ENCODE results near the gene COX7A2L.
"Not testable (repeated sequence)": the region's sequence is repeated elsewhere in the genome, so short reads cannot be mapped to it uniquely, and the experiment has no call there.

The COX7A2L gene

DNA sequence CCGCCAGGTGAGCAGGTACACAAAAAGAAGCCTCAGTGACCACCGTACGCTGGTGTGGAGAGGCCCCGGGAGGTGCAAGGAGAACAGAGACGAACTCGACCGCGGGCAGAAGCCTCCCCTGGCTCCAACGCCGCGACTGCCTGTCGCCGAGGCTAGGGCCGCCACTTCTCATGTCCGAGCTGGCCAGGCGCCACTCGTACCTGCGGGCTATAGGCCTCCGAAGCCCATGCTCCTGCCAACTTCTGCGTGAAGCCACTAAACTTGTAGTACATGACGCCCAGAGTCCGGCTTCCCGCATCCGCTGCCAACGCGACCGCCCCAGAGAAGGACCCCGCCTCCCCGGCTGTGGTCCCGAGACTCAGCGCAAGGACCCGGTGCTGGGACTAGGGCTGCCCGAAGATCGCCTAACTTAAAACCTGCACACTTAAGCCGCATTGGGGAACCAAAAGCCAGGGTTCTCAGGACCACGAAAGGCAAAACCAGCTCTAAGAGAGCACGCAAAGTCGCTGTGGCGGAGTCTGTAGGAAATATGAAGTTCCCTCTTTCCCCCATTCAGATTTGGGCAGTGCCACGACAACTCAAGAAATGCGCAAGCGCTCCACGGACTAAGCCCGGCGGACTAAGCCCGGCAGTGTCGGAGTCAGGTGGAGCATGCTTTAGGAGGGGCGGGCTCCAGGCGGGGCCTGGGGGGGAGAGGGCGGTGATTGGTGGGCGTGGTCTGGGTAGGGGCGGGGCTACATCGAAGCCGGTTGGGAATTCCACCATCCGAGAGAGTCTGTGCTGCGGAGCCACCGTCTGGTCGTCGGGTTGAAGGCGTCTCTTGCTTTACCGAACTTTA is at the start of gene COX7A2L:
COX7A2L (minus strand) TSS at position 328 of the 838 bp plus-strand sequence; CDS start at position 272, 56 bp downstream.
- peak; percentile 93 for DNase-seq (ENCODE audit: low read depth)

DNA sequence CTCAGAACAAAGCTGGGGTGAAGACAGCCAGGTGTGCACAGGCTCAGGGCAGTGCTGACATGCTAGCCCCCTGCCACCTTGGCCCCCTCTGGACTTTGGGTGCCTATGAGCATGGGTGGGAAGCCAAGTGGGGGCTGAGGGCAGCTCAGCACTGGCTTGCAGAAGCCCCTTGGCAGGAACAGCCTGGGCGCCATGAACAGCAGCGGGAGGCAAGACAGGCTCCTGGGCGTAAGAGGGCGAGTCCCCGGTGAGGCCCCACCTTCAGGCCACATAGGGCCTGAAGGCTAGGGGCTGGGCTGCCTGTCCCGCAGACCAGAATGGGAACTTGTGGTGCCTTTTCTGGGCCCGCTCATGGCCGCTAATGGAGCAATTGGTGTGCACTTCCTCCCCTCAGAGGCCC is 47.0 kb upstream of the COX7A2L start:
- no peak for DNase-seq (ENCODE audit: low read depth)

- no peak for DNase-seq (ENCODE audit: low read depth)
Observed at GRCh38 chr2:42407476-42407875, 46.5 kb upstream of the COX7A2L start.

GRCh38 chr2:42404676-42405075 is 43.7 kb upstream of the COX7A2L start:
- no peak for DNase-seq (ENCODE audit: low read depth)

- DNase-seq (ENCODE audit: low read depth) = no peak
Observed at GRCh38 chr2:42401773-42402172, 40.8 kb upstream of the COX7A2L start.

DNA sequence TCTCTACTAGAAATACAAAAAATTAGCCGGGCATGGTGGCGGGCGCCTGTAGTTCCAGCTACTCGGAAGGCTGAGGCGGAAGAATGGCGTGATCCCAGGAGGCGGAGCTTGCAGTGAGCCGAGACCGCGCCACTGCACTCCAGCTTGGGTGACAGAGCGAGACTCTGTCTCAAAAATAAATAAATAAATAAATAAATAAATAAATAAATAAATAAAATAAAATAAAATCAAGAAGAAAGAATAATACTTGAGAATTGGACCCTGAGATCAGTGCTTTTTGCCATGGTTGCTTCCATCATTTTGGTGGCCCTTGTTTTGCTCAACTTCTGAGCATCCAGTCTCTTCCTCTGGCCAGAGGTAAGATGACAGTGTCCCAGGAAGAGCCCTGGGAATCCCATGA is 37.0 kb upstream of the COX7A2L start:
- DNase-seq (ENCODE audit: low read depth) = not testable (repeated sequence)

DNA sequence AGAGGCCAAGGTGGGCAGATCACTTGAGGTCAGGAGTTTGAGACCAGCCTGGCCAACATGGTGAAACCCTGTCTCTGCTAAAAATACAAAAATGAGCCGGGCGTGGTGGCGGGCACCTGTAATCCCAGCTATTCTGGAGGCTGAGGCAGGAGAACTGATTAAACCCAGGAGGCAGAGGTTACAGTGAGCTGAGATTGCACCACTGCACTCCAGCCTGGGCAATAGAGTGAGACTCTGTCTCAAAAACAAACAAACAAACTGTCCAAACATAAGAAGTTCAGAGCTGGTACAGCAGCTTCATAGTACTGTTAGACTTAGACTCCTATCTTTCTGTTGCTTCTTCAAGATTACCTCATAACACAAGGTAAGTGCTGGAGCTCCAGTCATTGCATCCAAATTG is 32.3 kb upstream of the COX7A2L start:
- not testable (repeated sequence) for DNase-seq (ENCODE audit: low read depth)

- no peak for DNase-seq (ENCODE audit: low read depth)
Observed at GRCh38 chr2:42392191-42392590, 31.2 kb upstream of the COX7A2L start.

DNA sequence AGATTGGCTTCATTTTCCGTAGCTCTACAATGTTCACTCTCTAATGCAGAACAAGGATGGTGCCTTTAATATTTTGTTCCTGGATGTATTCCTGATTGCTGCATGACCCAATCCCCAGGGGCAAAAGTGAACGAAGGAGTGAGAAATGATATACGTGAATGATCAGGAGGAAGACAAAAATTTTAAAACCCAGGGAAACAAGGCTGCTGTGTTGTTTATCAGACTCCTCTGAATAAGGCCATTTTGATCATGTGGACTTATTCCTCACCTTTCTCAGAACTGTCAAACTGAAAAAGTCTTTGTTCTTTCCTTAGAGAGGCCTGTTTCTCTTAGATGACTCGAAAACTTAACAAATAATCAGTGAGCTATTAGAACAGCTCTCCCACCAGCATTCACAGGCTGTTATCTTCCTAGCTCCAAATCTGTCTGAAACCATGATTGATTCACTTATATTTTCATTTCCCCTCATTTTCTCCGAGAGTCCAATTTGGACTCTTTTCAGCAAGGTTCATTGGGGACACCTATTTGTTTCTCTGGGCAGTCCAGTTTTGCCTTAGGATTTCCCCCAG is 29.5 kb upstream of the COX7A2L start:
- no peak for DNase-seq (ENCODE audit: low read depth)

- DNase-seq (ENCODE audit: low read depth) = no peak
Observed at GRCh38 chr2:42386682-42387081, 25.7 kb upstream of the COX7A2L start.

DNA sequence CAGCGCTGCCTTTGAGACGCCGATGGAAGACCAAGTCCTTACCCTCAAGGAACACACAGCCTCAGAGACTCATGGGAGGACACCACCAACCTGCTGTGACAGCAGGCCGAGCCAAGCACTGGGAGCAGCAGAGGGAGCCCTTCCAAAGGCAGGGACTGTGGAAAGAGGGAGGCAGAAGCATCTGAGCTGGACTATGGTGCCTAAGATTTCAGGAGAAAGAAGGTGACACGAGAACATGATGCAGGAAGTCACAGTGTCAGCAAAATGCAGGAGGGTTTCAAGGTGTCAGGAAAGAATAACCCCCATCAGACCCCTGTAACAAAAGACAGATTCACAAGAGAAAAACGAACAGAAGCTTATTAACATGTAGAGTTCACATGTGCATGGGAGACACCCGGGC is 24.2 kb upstream of the COX7A2L start:
- no peak for DNase-seq (ENCODE audit: low read depth)

DNA sequence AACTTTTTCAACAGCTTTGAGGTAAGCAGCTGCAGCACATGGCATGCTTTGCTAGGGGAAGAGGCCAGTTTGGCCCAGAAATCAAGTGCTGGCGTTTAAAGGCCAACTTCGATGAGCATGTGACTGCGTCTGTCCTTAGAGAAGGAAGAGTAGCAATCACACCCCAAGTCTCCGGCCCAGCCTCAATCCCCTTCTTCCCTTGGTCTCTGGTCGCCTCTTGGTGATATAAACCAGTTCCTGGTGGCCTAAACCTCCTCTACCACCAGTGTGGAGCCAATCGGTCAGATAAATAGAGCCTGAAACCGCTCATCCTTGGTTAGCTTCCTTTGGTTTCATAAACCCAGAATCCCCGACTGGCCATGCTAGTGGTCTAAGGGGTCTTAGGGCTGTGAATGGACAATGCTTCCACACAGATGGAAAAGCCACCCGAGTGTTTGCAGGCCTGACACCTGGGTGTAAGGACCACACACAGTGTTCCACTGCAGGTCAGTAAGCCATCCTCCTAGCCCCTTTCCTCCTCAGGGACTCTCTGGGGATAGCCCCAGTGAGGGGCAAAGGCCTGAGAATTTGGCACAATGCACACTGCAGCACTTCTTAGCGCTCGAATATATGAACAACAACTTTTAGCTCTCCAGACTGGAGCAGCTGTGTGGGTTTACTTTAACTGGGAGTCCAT is 23.0 kb upstream of the COX7A2L start:
- no peak for DNase-seq (ENCODE audit: low read depth)

DNA sequence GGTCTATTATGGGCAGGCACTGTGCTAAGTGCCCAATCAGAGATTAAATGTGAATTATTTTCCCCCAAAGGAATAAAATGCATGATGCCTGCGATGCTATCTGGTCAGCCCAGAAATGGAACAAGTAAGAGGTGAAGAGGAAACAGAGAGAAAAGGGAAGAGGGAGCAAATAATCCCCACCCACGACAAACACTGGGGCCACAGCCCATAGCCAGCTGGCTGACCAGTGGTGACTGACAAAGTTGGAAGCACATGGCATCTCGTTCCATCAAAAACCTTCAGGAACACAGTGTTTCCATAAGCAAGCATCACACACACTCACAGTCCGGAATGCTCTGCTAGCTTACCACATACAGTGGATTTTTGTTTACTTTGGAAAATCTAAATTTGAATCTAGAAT is 21.1 kb upstream of the COX7A2L start:
- no peak for DNase-seq (ENCODE audit: low read depth)

GRCh38 chr2:42380026-42380425 is 19.0 kb upstream of the COX7A2L start:
- DNase-seq (ENCODE audit: low read depth) = not testable (repeated sequence)

DNA sequence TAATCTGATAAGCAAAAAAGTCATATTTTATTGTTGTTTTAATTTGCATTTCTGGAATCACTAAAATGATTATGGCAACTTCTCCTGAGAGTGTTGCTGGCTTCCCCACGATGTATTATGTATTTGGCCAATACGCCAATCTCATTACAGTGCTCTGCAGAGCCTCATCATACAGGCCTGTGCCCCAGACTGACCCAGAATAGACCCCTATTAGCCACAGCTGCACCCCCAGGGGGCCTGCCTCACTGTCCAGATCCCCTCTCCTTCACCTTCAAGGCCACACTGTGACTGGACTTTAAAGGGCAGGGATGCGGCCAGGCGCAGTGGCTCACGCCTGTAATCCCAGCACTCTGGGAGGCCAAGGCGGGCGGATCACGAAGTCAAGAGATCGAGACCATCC is 17.4 kb upstream of the COX7A2L start:
- DNase-seq (ENCODE audit: low read depth) = no peak

DNA sequence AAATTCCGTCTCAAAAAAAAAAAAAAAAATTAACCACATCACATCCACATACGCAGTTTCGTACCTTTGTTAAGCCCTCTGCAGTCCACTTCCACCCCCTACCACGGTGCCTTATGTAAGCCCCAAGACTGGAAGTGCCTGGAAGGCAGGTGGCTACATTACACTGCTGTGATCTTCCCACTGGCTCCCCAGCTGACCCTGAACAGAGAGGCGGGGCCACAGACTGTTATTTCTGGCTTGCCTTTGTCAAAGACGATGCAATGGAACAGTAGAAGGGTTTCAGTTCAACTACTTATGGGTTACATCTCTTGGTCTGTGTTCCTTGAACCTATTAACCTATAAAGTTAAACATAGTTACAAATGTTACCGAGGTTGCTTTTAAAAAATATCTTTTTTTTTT is 15.7 kb upstream of the COX7A2L start:
- DNase-seq (ENCODE audit: low read depth) = no peak

DNA sequence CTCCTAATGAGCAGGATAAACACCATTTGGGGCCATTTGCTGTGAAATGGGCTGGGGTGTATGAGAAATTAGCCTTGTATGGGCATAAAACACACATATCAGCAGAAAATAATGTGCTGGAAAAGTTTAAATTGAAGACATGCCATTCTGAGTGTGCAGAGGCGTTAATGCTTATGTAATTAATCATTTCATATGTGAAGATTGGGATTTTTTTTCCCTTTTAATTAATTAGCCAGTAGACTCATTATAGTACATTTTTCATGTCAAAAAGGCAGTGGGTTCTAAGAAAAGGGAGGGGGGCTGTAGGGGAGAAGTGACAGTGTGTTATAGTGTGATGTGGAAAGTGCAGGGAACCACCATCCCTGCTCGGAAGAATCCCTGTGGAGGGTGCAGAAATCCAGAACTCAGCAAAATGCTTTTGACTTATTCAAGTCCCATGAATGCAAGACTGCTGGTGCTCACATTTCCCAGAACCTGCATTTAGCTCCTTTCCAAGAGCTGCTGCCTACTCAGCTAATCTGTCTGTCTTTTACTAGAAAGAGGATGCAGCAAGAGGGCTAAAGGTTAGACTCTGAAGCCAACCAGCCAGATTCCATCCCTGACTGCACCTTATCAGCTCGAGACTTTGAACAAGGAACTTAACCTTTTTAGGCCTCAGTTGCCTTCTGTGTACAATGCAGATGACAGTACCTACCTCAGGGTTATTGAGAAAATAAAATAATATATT is 11.6 kb upstream of the COX7A2L start:
- no peak for DNase-seq (ENCODE audit: low read depth)

DNA sequence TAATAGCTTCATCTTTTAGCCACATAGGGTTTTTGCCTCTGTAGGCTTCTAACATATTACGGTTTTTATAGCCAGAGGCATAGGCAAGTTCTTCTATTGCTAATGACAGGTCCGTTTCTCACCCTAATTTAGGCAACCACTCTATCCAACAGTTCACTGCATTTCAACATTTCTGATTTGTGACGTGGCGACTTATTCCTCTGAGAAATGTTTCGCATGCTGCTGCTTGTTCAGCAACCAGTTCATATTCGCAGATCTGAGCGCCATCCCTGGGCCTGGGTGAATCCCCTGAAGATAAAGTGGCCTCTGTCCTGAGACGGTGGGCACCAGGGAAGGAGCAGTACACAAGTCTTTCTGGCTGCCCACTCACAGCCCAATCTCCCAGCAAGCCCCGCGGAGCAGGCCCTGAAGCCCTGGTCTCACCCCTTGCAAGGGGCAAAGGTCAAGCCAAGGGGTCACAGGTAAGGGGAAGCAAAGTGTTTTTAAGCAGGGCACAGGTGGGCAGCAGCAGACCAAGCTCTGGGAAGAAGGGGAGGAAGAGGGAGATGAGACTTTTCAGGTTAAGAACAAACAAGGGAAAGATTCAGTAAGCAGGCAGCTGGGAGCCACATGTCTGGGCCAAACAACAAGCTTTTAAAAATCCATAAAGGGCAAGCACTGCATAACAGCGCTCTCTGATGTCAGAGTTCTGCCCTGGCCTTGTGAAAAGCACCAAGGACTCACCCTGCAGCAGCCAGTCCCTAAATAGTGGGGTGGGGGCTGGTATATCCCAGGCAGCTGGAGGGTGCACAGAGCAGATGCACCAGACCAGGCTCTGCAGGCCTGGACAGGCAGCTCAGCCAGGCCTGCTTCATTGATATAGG is 10.8 kb upstream of the COX7A2L start:
- no peak for DNase-seq (ENCODE audit: low read depth)

DNA sequence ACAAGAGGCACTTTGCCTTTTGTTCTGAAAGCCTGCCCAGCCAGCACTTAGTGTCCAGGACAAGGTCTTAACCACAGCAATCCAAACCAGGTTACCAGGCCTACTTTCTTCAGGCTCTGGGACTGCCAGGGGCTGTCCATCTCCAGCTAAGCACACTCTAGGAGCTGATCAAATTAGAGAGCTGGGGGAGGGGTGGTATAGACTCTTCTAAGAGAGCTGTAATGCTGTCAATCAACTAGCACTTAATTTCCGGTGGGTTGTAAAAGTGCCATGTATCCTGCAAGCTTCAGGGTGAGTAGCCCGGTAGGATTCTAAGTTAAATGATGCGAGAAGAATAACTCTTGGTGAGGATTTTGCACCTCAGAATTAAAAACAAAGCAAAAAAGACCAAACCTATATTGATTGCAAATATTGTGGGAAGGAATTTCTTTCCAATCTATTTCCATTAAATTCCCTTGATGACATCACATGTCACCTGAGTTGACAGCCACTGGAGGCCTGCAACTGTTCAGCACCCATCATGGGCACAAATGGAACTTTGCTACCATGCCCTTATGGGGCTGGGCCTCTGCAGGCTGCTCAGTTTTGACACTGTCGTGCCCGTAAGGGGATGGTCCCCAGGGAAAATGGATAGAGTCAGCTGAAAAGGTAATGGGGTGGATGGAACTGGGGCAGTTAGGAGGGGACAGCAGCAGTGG is 8.7 kb upstream of the COX7A2L start:
- no peak for DNase-seq (ENCODE audit: low read depth)

- no peak for DNase-seq (ENCODE audit: low read depth)
Observed at GRCh38 chr2:42368817-42369531, 8.0 kb upstream of the COX7A2L start.

Data from stimulated activated CD8-positive, alpha-beta memory T cell treated with anti-CD3 and anti-CD28 coated beads, Interleukin-12 subunit alpha, Interleukin-12 subunit beta, amount 100 ng/mL, for 1 hour (primary cell).